ENCODE measurements around the gene KRI1. TPM values are rescaled to one million over a fixed set of nuclear protein-coding genes. Genes with fewer than 3 reads are reported as not detected.
"Not testable (repeated sequence)": the region's sequence is repeated elsewhere in the genome, so short reads cannot be mapped to it uniquely, and the experiment has no call there.

The KRI1 gene
- polyA plus RNA-seq, 1 experiment: 11.3 TPM

DNA sequence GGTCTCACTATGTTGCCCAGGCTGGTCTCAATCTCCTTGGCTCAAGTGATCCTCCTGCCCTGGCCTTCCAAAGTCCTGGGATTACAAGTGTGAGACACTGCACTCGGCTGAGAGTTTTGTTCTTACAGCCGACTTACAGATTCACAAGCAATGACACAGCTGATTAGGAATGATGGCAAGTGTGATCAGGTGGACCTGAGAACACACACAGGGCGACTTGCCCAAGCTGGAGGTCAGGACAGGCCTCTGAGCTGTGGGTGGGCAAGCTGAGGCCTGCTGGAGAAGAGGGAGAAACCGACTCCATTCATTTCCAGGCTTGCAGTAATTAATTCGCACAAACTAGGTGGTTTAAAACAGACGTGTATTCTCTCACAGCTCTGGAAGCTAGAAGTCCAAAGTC lies 30.2 kb downstream of the KRI1 start:
- POLR2A ChIA-PET: interaction anchor here (0.6 kb wide), 1 partner anchor 17 kb away, joined by 8 read pairs; no protein-coding TSS in a partner anchor
- no peak for DNase-seq (ENCODE audit: low read depth, low spot score)
- Histone ChIP-seq H3K4me3 (ENCODE audit: low read depth, low read length) (no peak overlapping the region), H3K27me3 (ENCODE audit: control insufficient read depth, insufficient read depth, low read length) (peaks cover 8% of the 10 kb centered on the region), H3K9me3 (ENCODE audit: control insufficient read depth, insufficient read depth, low read length) (no peaks in the 10 kb centered on the region; the same call in 1 of the 2 replicates), H3K27ac (ENCODE audit: low read depth, low read length) (no peak overlapping the region)
- no peak for TF ChIP-seq CTCF (IDR thresholded peaks at IDR 0.05; ENCODE audit: low read depth, low read length)
- CTCF ChIA-PET: interaction anchor here (0.9 to 1.6 kb wide), 2 partner anchors 16 to 164 kb away, joined by 3 to 4 read pairs; no protein-coding TSS in a partner anchor

DNA sequence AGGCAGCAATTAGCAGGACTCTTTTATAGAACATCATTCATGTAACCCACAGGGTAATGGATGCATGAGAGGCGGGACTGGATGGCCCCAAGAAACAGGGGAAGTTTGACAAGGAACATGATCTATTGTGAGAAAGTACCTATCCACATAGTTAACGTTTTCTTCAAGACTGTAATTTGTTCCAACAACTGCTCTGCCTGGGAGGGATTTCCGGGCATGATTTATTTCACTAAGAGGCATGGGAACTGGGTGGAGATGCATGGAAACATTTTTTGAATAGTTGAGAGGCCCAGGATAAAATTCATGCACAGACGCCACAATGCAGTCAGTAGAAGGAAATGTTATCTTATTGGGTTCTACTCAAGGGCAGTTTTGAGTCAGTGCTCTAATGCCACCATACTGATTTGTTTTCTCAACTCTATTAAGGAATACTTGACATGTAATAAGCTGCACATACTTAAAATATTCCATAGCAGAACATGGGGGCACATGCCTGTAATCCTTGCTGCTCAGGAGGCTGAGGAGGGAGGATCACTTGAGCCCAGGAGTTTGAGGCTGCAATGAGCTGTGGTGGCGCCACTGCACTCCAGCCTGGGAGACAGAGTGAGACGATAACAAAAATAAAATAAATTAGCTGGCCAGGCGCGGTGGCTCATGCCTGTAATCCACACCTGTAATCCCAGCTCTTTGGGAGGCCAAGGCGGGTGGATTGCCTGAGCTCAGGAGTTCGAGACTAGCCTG lies 32.0 kb downstream of the KRI1 start:
- Histone ChIP-seq H3K27ac (ENCODE audit: low read depth, low read length) (peak overlapping the region; percentile 68), H3K9me3 (ENCODE audit: control insufficient read depth, insufficient read depth, low read length) (no peaks in the 10 kb centered on the region; the same call in 1 of the 2 replicates), H3K27me3 (ENCODE audit: control insufficient read depth, insufficient read depth, low read length) (peaks cover 8% of the 10 kb centered on the region), H3K4me3 (ENCODE audit: low read depth, low read length) (no peak overlapping the region)
- peak; percentile 45 for DNase-seq (ENCODE audit: low read depth, low spot score)
- TF ChIP-seq CTCF (IDR thresholded peaks at IDR 0.05; ENCODE audit: low read depth, low read length): no peak
- ChIA-PET CTCF (interaction anchor here (0.7 to 0.9 kb wide), 2 partner anchors 35 to 331 kb away, joined by 3 read pairs; no protein-coding TSS in a partner anchor), POLR2A (no interaction called here)

DNA sequence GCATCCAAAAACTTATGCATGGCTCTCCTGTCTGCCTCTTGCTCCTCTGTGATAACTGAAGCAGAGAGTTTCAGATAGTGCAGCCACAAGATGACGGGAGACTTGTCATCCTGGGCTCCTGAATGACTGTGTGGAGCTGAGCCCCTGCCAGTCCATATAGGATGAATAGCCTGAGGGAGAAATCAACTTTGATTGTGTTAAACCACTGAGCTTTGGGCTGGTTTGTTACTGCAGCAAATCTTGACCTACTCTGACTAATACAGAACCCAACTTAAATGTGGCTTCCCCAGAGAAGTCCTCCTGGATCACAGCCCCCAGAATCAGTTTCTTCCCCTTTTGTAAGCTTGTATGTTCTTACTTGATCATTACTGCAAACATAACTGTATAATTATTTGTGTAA lies 33.4 kb downstream of the KRI1 start:
- H3K9me3 ChIP-seq (ENCODE audit: control insufficient read depth, insufficient read depth, low read length): no peaks in the 10 kb centered on the region; the same call in 1 of the 2 replicates

DNA sequence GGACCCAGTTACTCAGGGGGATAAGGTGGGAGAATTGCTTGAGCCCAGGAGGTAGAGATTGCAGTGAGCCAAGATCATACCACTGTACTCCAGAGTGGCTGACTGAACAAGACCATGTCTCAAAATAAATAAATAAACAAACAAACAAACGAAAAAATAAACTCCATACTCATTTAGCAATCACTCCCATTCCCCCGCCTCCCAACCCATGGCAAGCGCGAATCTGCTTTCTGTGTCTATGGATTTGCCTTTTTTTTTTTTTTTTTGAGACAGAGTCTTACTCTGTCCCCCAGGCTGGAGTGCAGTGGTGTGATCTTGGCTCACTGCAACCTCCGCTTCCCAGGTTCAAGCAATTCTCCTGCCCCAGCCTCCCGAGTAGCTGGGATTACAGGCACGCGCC lies 38.9 kb downstream of the KRI1 start:
- CTCF ChIA-PET: interaction anchor here (0.6 kb wide), 1 partner anchor 69 kb away, joined by 5 read pairs; no protein-coding TSS in a partner anchor
- H3K27ac ChIP-seq (ENCODE audit: low read depth, low read length); DNase-seq (ENCODE audit: low read depth, low spot score); POLR2A ChIA-PET; H3K27me3 ChIP-seq (ENCODE audit: control insufficient read depth, insufficient read depth, low read length); H3K4me3 ChIP-seq (ENCODE audit: low read depth, low read length); H3K9me3 ChIP-seq (ENCODE audit: control insufficient read depth, insufficient read depth, low read length): not testable (repeated sequence)

More for the DNA sequence above, 33.4 kb downstream of the KRI1 start:
- Histone ChIP-seq H3K27me3 (ENCODE audit: control insufficient read depth, insufficient read depth, low read length) (peaks cover 8% of the 10 kb centered on the region), H3K27ac (ENCODE audit: low read depth, low read length) (no peak overlapping the region), H3K4me3 (ENCODE audit: low read depth, low read length) (no peak overlapping the region)
- CTCF ChIA-PET: interaction anchor here (0.7 to 1.1 kb wide), 2 partner anchors 24 to 27 kb away, joined by 3 read pairs; no protein-coding TSS in a partner anchor
- TF ChIP-seq CTCF (IDR thresholded peaks at IDR 0.05; ENCODE audit: low read depth, low read length): no peak
- no peak for DNase-seq (ENCODE audit: low read depth, low spot score)
- POLR2A ChIA-PET: no interaction called here

DNA sequence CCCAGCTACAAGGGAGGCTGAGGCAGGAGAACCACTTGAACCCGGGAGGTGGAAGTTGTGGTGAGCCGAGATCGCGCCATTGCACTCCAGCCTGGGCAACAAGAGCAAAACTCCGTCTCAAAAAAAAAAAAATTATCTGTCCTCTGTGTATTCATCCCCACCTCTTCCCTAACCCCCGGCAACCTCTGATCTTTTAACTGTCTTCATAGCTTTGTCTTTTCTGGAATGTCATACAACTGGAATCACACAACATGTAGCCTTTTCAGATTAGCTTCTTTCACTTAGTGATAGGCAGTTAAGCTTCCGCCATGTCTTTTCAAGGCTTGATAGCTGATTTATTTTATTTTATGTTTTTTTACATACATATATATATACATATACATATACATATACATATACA lies 40.2 kb downstream of the KRI1 start:
- DNase-seq (ENCODE audit: low read depth, low spot score): no peak
- no peak for TF ChIP-seq CTCF (IDR thresholded peaks at IDR 0.05; ENCODE audit: low read depth, low read length)
- Histone ChIP-seq H3K9me3 (ENCODE audit: control insufficient read depth, insufficient read depth, low read length) (no peaks in the 10 kb centered on the region), H3K27ac (ENCODE audit: low read depth, low read length) (no peak overlapping the region), H3K4me3 (ENCODE audit: low read depth, low read length) (no peak overlapping the region), H3K27me3 (ENCODE audit: control insufficient read depth, insufficient read depth, low read length) (peaks cover 2% of the 10 kb centered on the region)
- ChIA-PET CTCF (interaction anchor here (0.6 to 1.3 kb wide), 3 partner anchors 17 to 121 kb away, joined by 3 to 4 read pairs (median 3); no protein-coding TSS in a partner anchor), POLR2A (no interaction called here)

All from AG04450 (cell line).